Thoracic aorta endothelial cell (primary cell): ENCODE results near the gene DEXI. TPM values are rescaled to one million over a fixed set of nuclear protein-coding genes. Genes with fewer than 3 reads are reported as not detected.

Source experiments
- total RNA-seq: library from RNA; depleted of rRNA; stranded (reverse); fragments of >200 nt; gene quantifications from 2 replicates; pipeline ENCODE4 v1.2.3, GENCODE V29; 2012

DEXI gene
- 31.6 and 33.7 TPM in 2 replicates for total RNA-seq

GRCh38 chr16:10942352-10943063, at the start of gene DEXI:
DEXI (minus strand) TSS chr16:10942468; CDS start chr16:10942005, 463 bp downstream.

GRCh38 chr16:10944249-10945064, 2.2 kb upstream of the DEXI start, which contains the start of gene CLEC16A:
CLEC16A (plus strand) TSS chr16:10944564; CDS start chr16:10944718, 154 bp downstream.

Other genes starting within 250 kb of the DEXI start
- gene TEKT5, start 247.5 kb downstream of the DEXI start, total RNA-seq, result not detected in 2 replicates
- gene NUBP1, start 198.6 kb downstream of the DEXI start, total RNA-seq, result 17.5 and 18.0 TPM in 2 replicates
- not detected in 2 replicates for gene TVP23A, start 123.7 kb downstream of the DEXI start, total RNA-seq
- under 0.01 and 0.07 TPM in 2 replicates for gene CIITA, start 65.3 kb downstream of the DEXI start, total RNA-seq
- 25.8 and 31.5 TPM in 2 replicates for gene CLEC16A, start 2.1 kb upstream of the DEXI start, total RNA-seq